HG02938 (cell line): ENCODE measurements around the gene DLGAP1.

Experiments
- ATAC-seq: cut with Tn5 transposase; IDR thresholded peaks from one replicate; pipeline ENCODE4 v1.9.1; 2021; ENCODE audit warnings: mild to moderate bottlenecking, moderate library complexity; ENCODE audit not compliant: unreplicated experiment

DLGAP1 gene

DNA sequence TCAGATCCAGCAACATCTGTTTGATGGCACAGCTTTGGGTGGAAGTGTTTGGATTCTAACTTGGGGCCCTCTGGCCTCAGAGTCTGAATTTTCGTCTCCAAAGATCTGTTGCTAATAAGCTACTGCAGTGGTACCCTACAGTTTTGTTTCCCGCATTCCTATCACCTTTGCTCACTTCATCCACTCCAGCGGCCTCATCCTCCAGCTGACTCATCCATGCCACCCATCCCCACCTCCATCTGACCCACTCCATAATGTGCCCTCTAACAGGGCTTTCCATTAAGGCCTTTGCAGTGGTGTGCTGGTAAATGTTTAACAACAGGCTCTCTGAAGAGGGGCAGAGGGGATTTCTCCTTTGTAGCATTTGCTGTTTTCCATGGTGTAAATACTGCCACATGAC lies 779.7 kb downstream of the DLGAP1 start:
- ATAC-seq = no peak

DNA sequence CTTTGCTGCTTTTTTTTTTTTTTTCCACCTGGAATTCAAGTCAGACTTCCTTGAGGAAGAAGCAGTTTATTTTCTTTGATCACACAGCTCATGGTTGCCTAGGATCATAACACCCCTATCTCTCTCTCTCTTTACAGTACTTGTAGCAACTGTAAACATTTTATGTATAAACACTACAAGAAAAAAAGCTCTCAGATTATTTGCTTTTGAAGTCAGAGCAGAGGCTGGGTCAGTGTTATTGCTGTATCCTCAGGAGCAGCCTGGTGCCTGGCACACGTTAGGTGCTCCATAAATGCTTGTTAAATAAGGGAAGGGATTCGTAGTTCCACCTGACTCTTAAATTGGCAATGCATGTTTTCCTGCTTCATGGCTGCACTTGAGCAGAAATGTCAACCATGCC lies 783.9 kb downstream of the DLGAP1 start:
- no peak for ATAC-seq

DNA sequence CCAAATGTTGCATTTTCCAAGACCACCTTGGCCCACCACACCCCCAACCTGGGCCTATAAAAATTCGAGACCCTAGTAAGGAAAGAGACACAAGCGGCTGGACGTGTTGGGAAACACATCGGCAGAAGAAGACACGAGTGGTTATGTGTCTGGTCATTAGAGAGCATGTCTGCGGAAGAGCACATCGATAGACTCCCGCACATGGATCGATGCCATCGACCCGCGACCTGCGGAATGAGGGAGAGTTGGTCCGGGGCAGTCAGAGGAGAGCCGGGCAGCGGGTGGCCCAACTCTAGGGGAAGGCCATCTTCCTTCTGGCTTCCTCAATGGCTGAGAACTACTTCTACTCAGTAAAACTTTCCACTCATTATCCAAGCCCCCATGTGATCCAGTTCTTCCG lies 785.7 kb downstream of the DLGAP1 start:
- ATAC-seq = no peak

GRCh38 chr18:3667255-3668137 lies 787.6 kb downstream of the DLGAP1 start:
- no peak for ATAC-seq

GRCh38 chr18:3666526-3667254 lies 788.4 kb downstream of the DLGAP1 start:
- no peak for ATAC-seq

DNA sequence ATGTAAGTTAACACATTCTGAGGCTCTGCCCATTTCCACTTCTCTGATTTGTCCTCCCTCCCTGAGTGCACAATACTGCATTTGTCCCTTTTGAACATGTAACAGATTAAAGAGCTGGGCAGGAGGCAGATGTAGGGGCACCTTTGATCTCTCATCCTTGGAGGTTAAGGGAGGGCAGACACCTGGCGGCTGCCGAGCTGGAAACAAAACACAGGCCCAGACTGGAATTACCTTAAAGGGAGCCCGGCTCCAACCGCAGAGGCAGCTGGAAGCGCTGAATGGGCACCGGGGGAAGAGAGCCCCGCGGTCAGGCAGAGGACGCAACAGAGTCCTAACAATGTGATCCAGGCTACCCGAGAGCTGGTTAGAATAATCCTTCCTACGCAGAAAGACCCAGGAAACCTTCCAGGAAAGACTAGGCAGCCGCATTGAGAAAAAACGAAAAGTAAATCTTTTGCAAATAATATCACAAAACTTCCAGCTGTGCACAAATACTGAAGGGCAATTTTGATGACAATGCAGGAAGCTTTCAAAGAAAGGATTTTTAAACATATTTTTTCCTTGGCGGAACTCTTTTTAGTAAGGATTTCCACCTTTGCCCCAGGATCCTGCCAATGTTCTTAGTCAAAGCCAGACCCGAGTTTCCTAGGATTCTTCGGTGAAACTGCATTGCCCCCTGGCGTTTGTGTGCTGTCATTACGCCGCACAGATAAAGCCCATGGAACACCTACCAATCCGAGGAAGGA lies 789.2 kb downstream of the DLGAP1 start:
- ATAC-seq = no peak

GRCh38 chr18:3665204-3665603 lies 789.9 kb downstream of the DLGAP1 start:
- ATAC-seq = no peak

DNA sequence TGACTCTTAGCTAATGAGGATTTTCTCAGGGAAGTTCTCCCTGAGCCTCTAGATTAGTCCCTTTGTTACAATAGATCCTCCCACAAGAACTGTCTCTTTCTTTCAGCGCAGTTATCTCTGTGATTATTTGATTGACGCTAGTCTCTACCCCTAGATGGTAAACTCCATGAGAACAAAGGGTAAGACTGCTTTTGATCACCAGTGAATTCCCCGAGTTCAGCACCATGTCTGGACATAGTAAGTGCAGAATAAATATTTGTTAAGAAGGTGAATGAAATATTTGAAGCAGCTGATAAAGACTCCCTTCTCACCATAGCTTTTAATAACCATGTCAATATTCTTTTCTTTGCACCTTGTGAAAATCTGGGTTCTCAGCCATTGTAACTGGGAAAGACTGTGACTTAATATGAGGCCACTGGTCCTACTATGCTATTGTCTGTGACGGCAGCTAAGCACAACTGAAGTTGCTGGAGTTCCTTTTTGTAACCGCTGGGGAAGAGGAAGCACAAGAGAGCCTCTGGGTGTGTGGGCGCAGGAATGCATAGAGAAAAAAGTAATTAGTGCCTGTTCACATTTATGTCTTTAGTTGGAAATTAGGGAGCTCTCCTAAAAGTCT lies 790.4 kb downstream of the DLGAP1 start:
- no peak for ATAC-seq

DNA sequence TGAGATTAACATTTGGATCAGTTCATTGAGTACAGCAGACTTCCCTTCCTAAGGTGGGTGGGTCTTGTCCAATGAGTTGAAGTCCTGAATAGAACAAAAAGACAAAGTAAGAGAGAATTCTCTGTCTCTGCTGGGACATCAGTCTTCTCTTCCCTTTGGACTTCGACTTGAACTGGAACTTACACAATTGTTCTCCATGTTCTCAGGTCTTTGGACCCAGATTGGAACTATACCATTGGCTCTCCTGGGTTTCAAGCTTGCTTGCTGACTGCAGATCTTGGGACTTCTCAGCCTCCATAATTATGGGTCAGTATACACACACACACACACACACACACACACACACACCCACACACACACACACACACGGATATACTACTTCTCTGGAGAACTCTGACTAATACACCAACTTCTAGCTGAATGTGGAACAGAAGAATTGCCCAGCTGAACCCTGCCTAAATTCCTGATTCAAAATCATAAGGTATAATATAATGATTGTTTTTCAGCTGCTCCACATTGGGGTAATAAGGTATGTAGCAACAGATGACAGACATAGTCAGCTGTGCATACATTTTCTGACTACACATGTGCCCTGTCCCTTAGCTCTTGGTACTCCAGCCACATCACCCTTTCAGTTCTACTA lies 791.1 kb downstream of the DLGAP1 start:
- no peak for ATAC-seq

GRCh38 chr18:3661989-3662388 lies 793.1 kb downstream of the DLGAP1 start:
- ATAC-seq = no peak

DNA sequence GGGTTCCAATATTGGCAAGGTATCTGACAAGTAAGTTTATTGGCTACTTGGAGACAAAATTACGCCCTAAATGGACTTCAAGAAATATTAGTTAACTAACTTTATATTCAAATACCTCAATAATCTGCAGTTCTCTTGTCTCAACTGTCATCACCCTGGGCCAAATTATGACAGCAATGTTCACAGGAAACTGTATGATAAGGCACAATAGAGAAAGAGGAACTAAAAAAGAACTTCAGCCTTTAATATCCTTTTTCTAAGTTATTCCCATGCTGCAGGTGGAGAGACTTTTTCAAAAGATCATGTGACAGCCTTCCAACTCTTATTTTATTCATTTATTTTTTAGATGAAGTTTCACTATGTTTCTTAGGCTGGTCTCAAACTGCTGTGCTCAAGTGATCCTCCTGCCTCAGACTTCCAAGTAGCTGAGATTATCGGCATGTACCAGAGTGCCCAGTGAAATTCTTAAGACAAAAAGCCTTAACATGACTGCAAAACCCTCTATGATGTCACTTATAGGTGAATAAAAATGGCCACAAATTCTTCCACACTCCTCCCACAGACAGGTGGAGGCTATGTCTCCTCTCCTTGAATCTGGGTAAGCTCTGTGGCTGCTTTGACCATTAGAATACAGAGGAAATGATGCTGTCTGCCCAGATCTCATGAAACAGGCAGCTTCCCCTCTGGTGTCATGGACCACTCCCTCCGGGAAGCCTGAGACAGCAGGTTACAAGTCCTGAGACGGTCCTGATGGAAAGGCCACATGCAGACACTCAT lies 794.2 kb downstream of the DLGAP1 start:
- ATAC-seq = no peak

GRCh38 chr18:3658529-3658928 lies 796.6 kb downstream of the DLGAP1 start:
- ATAC-seq = no peak

DNA sequence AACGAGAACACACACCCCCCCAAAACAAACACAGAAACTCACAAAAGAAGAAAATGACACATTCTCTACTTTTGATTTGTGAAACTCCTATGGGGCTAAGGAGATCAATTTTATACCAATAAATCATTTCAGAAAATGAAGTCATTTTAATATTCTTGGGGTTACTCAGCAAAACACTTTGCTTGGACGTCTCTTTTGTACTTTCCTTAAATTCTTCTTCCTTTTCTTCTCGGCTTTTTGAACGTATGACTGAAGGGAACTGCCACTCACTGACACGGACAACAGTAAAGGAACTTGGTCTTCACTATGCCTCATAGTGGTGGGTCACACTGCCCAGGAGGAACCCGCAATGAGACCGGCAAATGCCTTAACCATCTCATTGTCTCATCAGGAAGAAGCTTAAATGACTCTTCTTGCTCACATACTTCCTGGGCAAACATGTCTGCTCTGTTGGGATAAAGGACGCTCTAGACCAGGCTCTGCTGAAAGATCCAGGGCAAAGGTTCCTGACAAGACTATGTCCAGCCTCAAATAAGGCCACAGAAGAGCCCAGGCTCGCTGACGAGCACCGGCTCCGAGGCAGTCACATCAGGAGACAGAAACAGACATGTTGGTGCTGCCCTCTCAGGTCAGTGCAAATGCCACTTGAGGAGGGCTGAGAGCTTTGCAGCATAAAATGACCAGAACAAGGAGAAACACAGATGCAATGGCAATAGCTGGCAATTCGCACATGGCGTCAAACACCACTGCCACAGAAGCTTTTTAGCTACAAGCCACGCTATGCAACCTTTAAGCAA lies 799.7 kb downstream of the DLGAP1 start:
- no peak for ATAC-seq

- no peak for ATAC-seq
Measured at GRCh38 chr18:3654442-3655253, 800.5 kb downstream of the DLGAP1 start.

- ATAC-seq = no peak
Measured at GRCh38 chr18:3653851-3654441, 801.2 kb downstream of the DLGAP1 start.

GRCh38 chr18:3653263-3653850 lies 801.8 kb downstream of the DLGAP1 start:
- no peak for ATAC-seq
